Measurements from ENCODE around the gene ITPK1. TPM values are rescaled to one million over a fixed set of nuclear protein-coding genes. Genes with fewer than 3 reads are reported as not detected.

The ITPK1 gene
- total RNA-seq, 4 donors from 2014 or later: 108 to 221 (median 138) TPM

DNA sequence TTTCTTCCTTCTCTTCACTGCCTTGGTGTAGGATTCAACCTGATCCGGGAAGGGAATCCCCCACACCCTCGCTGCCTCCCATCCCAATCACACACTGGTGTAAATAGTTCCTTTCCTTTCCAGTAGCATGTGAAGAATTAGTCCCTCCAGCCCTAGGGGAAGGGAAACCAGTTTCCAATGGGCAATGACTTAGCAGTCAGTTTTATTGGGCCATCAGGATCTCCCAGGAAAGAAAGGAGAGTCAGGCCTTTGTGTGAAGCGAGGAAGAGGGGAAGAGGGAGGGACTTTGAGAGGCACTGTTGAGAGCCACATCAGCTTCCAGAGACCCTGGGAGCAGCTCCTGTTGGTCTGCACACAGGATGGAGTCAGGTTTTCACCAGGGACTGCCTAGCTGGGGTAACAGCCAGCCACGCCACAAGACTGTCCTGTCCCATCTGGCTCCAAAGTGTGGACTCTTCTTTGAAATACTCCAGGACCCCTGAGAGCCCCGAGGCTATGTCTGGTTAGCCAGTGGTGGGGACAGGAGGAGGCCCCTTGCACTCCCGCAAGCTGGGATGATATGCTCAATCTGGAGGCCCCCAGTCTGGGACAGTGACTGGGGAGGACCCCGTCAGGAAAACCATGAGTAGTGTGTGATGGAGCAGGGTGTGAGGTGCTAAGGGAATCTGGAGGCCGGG lies 41.1 kb upstream of the ITPK1 start:
- WGBS: 93% methylated on average over 6 of the region's 8 CpGs
- H3K9me3 ChIP-seq: no peaks in the 10 kb centered on the region
- intact Hi-C loops (cut with DNase I): no loop called here
- no peak overlapping the region for H3K4me3 ChIP-seq
- no peaks in the 10 kb centered on the region for H3K4me1 ChIP-seq
- no peaks in the 10 kb centered on the region for H3K27me3 ChIP-seq
- no peaks in the 10 kb centered on the region for H3K36me3 ChIP-seq
- TF ChIP-seq POLR2AphosphoS5 (IDR thresholded peaks at IDR 0.05): no peak
- no peak for TF ChIP-seq EP300 (IDR thresholded peaks at IDR 0.05)
- no peak for TF ChIP-seq POLR2A (IDR thresholded peaks at IDR 0.05; ENCODE audit: low read depth)
- TF ChIP-seq, protein P1, sequence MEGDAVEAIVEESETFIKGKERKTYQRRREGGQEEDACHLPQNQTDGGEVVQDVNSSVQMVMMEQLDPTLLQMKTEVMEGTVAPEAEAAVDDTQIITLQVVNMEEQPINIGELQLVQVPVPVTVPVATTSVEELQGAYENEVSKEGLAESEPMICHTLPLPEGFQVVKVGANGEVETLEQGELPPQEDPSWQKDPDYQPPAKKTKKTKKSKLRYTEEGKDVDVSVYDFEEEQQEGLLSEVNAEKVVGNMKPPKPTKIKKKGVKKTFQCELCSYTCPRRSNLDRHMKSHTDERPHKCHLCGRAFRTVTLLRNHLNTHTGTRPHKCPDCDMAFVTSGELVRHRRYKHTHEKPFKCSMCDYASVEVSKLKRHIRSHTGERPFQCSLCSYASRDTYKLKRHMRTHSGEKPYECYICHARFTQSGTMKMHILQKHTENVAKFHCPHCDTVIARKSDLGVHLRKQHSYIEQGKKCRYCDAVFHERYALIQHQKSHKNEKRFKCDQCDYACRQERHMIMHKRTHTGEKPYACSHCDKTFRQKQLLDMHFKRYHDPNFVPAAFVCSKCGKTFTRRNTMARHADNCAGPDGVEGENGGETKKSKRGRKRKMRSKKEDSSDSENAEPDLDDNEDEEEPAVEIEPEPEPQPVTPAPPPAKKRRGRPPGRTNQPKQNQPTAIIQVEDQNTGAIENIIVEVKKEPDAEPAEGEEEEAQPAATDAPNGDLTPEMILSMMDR (IDR thresholded peaks at IDR 0.05): no peak
- no peak overlapping the region for H3K27ac ChIP-seq (replicated peaks in 1 of 4)
- no peak for DNase-seq (ENCODE audit: extremely low spot score)

DNA sequence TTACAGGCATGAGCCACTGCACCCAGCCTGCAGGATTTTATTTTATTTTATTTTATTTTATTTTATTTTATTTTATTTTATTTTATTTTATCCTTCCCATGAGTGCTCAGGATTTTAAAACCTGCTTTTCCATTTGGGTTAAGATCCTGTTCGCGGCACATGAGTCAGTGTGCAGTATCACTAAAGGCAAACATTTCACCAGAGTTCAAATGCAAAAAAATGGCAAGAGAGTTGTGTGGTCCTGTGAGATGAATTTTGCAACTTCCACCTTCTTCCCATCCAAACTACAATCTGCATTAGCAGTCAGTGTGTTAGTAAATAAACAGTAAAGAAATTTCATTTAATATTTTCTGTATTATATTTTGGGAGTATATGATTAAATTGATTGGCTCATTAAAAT lies 39.9 kb upstream of the ITPK1 start:
- no peak for TF ChIP-seq EP300 (IDR thresholded peaks at IDR 0.05)
- TF ChIP-seq, protein P1 (IDR thresholded peaks at IDR 0.05): no peak
- no peak for TF ChIP-seq POLR2A (IDR thresholded peaks at IDR 0.05; ENCODE audit: low read depth)
- TF ChIP-seq POLR2AphosphoS5 (IDR thresholded peaks at IDR 0.05): no peak
- intact Hi-C loops (cut with DNase I): no loop called here

DNA sequence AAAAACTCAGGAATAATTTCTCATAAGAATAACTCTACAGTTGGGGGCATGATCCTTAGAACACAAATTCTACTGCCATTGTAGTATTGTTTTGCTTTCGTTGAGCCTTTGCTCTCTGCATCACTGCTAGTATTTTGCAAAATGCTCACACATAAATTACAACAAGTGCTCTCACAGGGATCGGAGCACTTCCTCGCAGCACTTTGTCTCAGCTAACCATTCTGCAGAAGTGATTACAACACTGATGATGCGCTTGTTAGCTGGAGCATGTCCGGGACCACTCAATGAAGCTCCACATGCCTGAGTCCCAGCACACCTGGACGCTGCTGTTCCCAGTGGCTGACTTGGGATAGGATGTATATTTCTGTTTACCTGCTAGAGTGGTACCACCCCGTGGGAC lies 37.4 kb upstream of the ITPK1 start:
- intact Hi-C loops (cut with DNase I): no loop called here

More for the DNA sequence above, 39.9 kb upstream of the ITPK1 start:
- WGBS: 85% methylated on average over 2 of the region's 2 CpGs
- Histone ChIP-seq H3K27me3 (no peaks in the 10 kb centered on the region), H3K4me3 (no peak overlapping the region), H3K4me1 (no peaks in the 10 kb centered on the region), H3K9me3 (no peaks in the 10 kb centered on the region), H3K36me3 (no peaks in the 10 kb centered on the region), H3K27ac (replicated peaks in 1 of 4) (no peak overlapping the region)
- no peak for DNase-seq (ENCODE audit: extremely low spot score)

DNA sequence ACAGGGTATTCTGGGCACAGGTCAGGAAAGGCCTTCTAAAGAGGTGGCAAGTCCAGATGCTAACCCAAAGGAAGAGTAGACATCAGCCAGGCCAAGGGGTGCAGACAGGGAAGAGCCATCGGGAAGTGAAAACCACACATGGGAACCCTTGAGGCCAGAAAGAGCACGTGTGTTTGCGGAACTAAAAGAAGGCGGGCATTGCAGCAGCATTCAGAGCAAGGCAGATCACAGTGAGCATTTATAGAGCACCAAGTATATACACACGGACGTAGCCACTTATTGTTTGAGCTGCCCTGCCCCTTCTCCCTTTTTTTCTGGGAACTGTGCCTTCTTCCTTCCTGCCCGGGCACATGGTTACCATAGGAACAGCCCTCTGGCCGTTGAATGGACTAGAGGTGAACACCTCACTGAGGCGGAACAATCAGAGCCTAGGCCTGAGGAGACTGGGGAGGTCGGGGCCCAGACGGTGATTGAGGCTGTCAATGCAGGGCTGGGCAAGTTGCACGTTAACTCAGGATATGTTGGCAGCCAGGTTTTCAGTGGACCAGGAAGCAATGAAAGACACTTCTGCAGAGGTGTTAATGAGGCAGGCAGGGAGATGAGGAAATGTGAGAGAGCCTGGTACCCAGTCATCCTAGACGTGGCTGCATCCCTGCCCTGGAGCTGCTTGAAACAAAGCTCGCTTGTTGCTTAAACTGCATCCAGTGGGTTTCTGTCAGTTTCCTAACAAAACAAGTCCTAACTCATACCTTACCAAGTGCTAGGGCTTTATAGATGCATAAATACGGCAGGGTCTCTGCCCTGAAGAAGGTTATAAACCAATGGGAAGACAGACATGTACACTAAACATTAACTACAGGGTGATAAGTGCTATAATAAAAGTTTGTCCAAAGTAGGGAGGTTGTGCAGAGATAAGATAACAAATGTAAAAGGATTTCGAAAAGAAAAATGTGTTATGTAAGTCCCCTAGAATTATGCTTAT lies 34.8 kb upstream of the ITPK1 start:
- no peak for DNase-seq (ENCODE audit: extremely low spot score)
- H3K27me3 ChIP-seq: no peaks in the 10 kb centered on the region
- no peak overlapping the region for H3K27ac ChIP-seq (replicated peaks in 1 of 4)
- 47% methylated on average over 11 of the region's 16 CpGs for whole genome bisulfite sequencing
- no peak overlapping the region for H3K4me3 ChIP-seq
- intact Hi-C loops (cut with DNase I): no loop called here
- no peaks in the 10 kb centered on the region for H3K4me1 ChIP-seq
- H3K36me3 ChIP-seq: no peaks in the 10 kb centered on the region
- no peaks in the 10 kb centered on the region for H3K9me3 ChIP-seq
- no peak for TF ChIP-seq EP300 (IDR thresholded peaks at IDR 0.05)
- no peak for TF ChIP-seq POLR2A (IDR thresholded peaks at IDR 0.05; ENCODE audit: low read depth)
- no peak for TF ChIP-seq POLR2AphosphoS5 (IDR thresholded peaks at IDR 0.05)
- TF ChIP-seq, protein P1 (IDR thresholded peaks at IDR 0.05): no peak

More for the DNA sequence above, 37.4 kb upstream of the ITPK1 start:
- Histone ChIP-seq H3K27me3 (no peaks in the 10 kb centered on the region), H3K4me1 (no peaks in the 10 kb centered on the region), H3K27ac (replicated peaks in 1 of 4) (no peak overlapping the region), H3K4me3 (no peak overlapping the region), H3K9me3 (no peaks in the 10 kb centered on the region), H3K36me3 (no peaks in the 10 kb centered on the region)
- TF ChIP-seq, protein P1 (IDR thresholded peaks at IDR 0.05): no peak
- TF ChIP-seq EP300 (IDR thresholded peaks at IDR 0.05): no peak
- DNase-seq (ENCODE audit: extremely low spot score): no peak
- WGBS: 83% methylated on average over 7 of the region's 7 CpGs

Data from esophagus muscularis mucosa (tissue), 4 donors.